ENCODE results near the gene DCAF17. TPM values are rescaled to one million over a fixed set of nuclear protein-coding genes. Genes with fewer than 3 reads are reported as not detected.

The DCAF17 gene
- total RNA-seq, 4 donors from 2014 or later: 14.2 to 21.4 (median 18.6) TPM

GRCh38 chr2:171479154-171479814 is 45.3 kb downstream of the DCAF17 start:
- Histone ChIP-seq H3K27ac (no peak overlapping the region), H3K27me3 (no peaks in the 10 kb centered on the region), H3K4me1 (no peaks in the 10 kb centered on the region), H3K4me3 (no peak overlapping the region), H3K36me3 (peaks cover 0 to 72% of the 10 kb centered on the region in 2 donors), H3K9me3 (no peaks in the 10 kb centered on the region)
- WGBS, 2 donors (ENCODE audit: low coverage in 1 of 2): 80 to 86% methylated on average over 3 of the region's 3 CpGs
- TF ChIP-seq EP300 (IDR thresholded peaks at IDR 0.05) (no peak), POLR2A (IDR thresholded peaks at IDR 0.05) (no peak), CTCF (IDR thresholded peaks at IDR 0.05) (no peak), POLR2AphosphoS5 (IDR thresholded peaks at IDR 0.05) (no peak)
- no peak for ATAC-seq

GRCh38 chr2:171480908-171481307 is 46.9 kb downstream of the DCAF17 start:
- 62 to 68% methylated on average over 1 of the region's 1 CpG for WGBS, 2 donors (ENCODE audit: low coverage in 1 of 2)
- no peak for ATAC-seq
- Histone ChIP-seq H3K36me3 (peaks cover 0 to 62% of the 10 kb centered on the region in 2 donors), H3K27me3 (no peaks in the 10 kb centered on the region), H3K27ac (no peak overlapping the region), H3K9me3 (no peaks in the 10 kb centered on the region), H3K4me1 (no peaks in the 10 kb centered on the region), H3K4me3 (no peak overlapping the region)
- no peak for TF ChIP-seq POLR2AphosphoS5 (IDR thresholded peaks at IDR 0.05)
- no peak for TF ChIP-seq POLR2A (IDR thresholded peaks at IDR 0.05)
- no peak for TF ChIP-seq CTCF (IDR thresholded peaks at IDR 0.05)
- no peak for TF ChIP-seq EP300 (IDR thresholded peaks at IDR 0.05)

GRCh38 chr2:171482308-171482707 is 48.3 kb downstream of the DCAF17 start:
- H3K9me3 ChIP-seq: no peaks in the 10 kb centered on the region
- ATAC-seq: no peak
- peaks cover 0 to 55% of the 10 kb centered on the region in 2 donors for H3K36me3 ChIP-seq
- no peak overlapping the region for H3K27ac ChIP-seq
- no peaks in the 10 kb centered on the region for H3K4me1 ChIP-seq
- no peaks in the 10 kb centered on the region for H3K27me3 ChIP-seq
- H3K4me3 ChIP-seq: no peak overlapping the region
- TF ChIP-seq POLR2AphosphoS5 (IDR thresholded peaks at IDR 0.05) (no peak), POLR2A (IDR thresholded peaks at IDR 0.05) (no peak), EP300 (IDR thresholded peaks at IDR 0.05) (no peak), CTCF (IDR thresholded peaks at IDR 0.05) (no peak)

GRCh38 chr2:171482877-171483276 is 48.9 kb downstream of the DCAF17 start:
- Histone ChIP-seq H3K9me3 (no peaks in the 10 kb centered on the region), H3K36me3 (peaks cover 0 to 55% of the 10 kb centered on the region in 2 donors), H3K4me3 (no peak overlapping the region), H3K27ac (no peak overlapping the region), H3K4me1 (no peaks in the 10 kb centered on the region), H3K27me3 (no peaks in the 10 kb centered on the region)
- TF ChIP-seq POLR2A (IDR thresholded peaks at IDR 0.05): no peak
- TF ChIP-seq CTCF (IDR thresholded peaks at IDR 0.05): no peak
- no peak for TF ChIP-seq POLR2AphosphoS5 (IDR thresholded peaks at IDR 0.05)
- no peak for TF ChIP-seq EP300 (IDR thresholded peaks at IDR 0.05)
- no peak for ATAC-seq
- WGBS, 2 donors (ENCODE audit: low coverage in 1 of 2): 85% methylated on average over 3 of the region's 3 CpGs

GRCh38 chr2:171483793-171484192 is 49.8 kb downstream of the DCAF17 start:
- TF ChIP-seq POLR2A (IDR thresholded peaks at IDR 0.05) (no peak), CTCF (IDR thresholded peaks at IDR 0.05) (no peak), EP300 (IDR thresholded peaks at IDR 0.05) (no peak), POLR2AphosphoS5 (IDR thresholded peaks at IDR 0.05) (no peak)
- 70 to 82% methylated on average over 2 of the region's 2 CpGs for WGBS, 2 donors (ENCODE audit: low coverage in 1 of 2)
- H3K27ac ChIP-seq: no peak overlapping the region
- no peak for ATAC-seq
- no peaks in the 10 kb centered on the region for H3K4me1 ChIP-seq
- no peaks in the 10 kb centered on the region for H3K27me3 ChIP-seq
- H3K9me3 ChIP-seq: no peaks in the 10 kb centered on the region
- H3K4me3 ChIP-seq: no peak overlapping the region
- H3K36me3 ChIP-seq: peaks cover 0 to 52% of the 10 kb centered on the region in 2 donors

Measured in gastroesophageal sphincter (tissue), 4 donors.